Glutamatergic neuron (in vitro differentiated cells): ENCODE data around the gene CERS2. TPM values are rescaled to one million over a fixed set of nuclear protein-coding genes. Genes with fewer than 3 reads are reported as not detected.
A peak's percentile ranks its signal among the peaks of the same experiment; 100 is the strongest.

Source experiments
- DNase-seq: peaks from one replicate; pipeline ENCODE4 v3.0.0; 2022
- H3K27ac Mint-ChIP-seq: one replicate; pipeline ENCODE4 v1.8.0; 2020; ENCODE audit warnings: mild to moderate bottlenecking, mixed read lengths, inconsistent platforms; ENCODE audit not compliant: unreplicated experiment
- H3K27me3 Mint-ChIP-seq: one replicate; pipeline ENCODE4 v1.8.0; 2020; ENCODE audit warnings: mild to moderate bottlenecking, moderate library complexity, mixed read lengths, inconsistent platforms; ENCODE audit not compliant: unreplicated experiment
- H3K36me3 Mint-ChIP-seq: one replicate; pipeline ENCODE4 v1.8.0; 2020; ENCODE audit warnings: mild to moderate bottlenecking, mixed read lengths, inconsistent platforms; ENCODE audit not compliant: unreplicated experiment
- H3K4me1 Mint-ChIP-seq: one replicate; pipeline ENCODE4 v1.8.0; 2020; ENCODE audit warnings: mild to moderate bottlenecking, low read depth, mixed read lengths, inconsistent platforms; ENCODE audit not compliant: unreplicated experiment
- H3K4me3 Mint-ChIP-seq: one replicate; pipeline ENCODE4 v1.8.0; 2020; ENCODE audit warnings: mild to moderate bottlenecking, mixed read lengths, inconsistent platforms; ENCODE audit not compliant: unreplicated experiment
- H3K9me3 Mint-ChIP-seq: one replicate; pipeline ENCODE4 v1.8.0; 2020; ENCODE audit warnings: mild to moderate bottlenecking, moderate library complexity, mixed read lengths, inconsistent platforms; ENCODE audit not compliant: unreplicated experiment
- CTCF ChIP-seq: fragments of 200-600 bp; sonication (generic); IDR thresholded peaks from one replicate; pipeline ENCODE4 v1.5.0; 2021; ENCODE audit not compliant: partially characterized antibody, unreplicated experiment
- total RNA-seq: library from RNA; stranded (reverse); fragmentation: NEBNext Ultra II Directional; extraction: Animal tissue kit (Norgen Biotek cat#: 25700); gene quantifications from one replicate; pipeline ENCODE4 v1.2.1, GENCODE V29; 2021; ENCODE audit not compliant: unreplicated experiment

Gene CERS2
- total RNA-seq, 1 donor from 2014 or later, result 94.2 TPM

- H3K27me3 Mint-ChIP-seq, result peaks cover 7% of the 10 kb centered on the region
- no peak overlapping the region for H3K4me3 Mint-ChIP-seq
- H3K36me3 Mint-ChIP-seq, result no peaks in the 10 kb centered on the region
- H3K9me3 Mint-ChIP-seq, result no peaks in the 10 kb centered on the region
- H3K4me1 Mint-ChIP-seq, result peaks cover 11% of the 10 kb centered on the region
- TF ChIP-seq CTCF, result peak; percentile 100
- DNase-seq, result peak; percentile 87
- no peak overlapping the region for H3K27ac Mint-ChIP-seq
Observed at GRCh38 chr1:150979092-150980056, 4.7 kb upstream of the CERS2 start.

- no peak overlapping the region for H3K4me3 Mint-ChIP-seq
- H3K9me3 Mint-ChIP-seq, result peaks cover 4% of the 10 kb centered on the region
- TF ChIP-seq CTCF, result no peak
- no peaks in the 10 kb centered on the region for H3K36me3 Mint-ChIP-seq
- H3K27me3 Mint-ChIP-seq, result peaks cover 7% of the 10 kb centered on the region
- no peak for DNase-seq
- no peak overlapping the region for H3K27ac Mint-ChIP-seq
- peaks cover 23% of the 10 kb centered on the region for H3K4me1 Mint-ChIP-seq
Observed at GRCh38 chr1:150976879-150977694, 2.5 kb upstream of the CERS2 start.

GRCh38 chr1:150976401-150976821 lies 1.8 kb upstream of the CERS2 start:
- Mint-ChIP-seq H3K27me3 (peaks cover 7% of the 10 kb centered on the region), H3K36me3 (no peaks in the 10 kb centered on the region), H3K4me1 (peaks cover 22% of the 10 kb centered on the region), H3K9me3 (peaks cover 4% of the 10 kb centered on the region), H3K27ac (no peak overlapping the region), H3K4me3 (peak overlapping the region; percentile 30)
- TF ChIP-seq CTCF, result no peak
- no peak for DNase-seq

- Mint-ChIP-seq H3K9me3 (peaks cover 4% of the 10 kb centered on the region), H3K4me1 (peaks cover 29% of the 10 kb centered on the region), H3K27ac (peak overlapping the region; percentile 70), H3K36me3 (no peaks in the 10 kb centered on the region), H3K4me3 (peak overlapping the region; percentile 78), H3K27me3 (peaks cover 7% of the 10 kb centered on the region)
- no peak for TF ChIP-seq CTCF
- peak; percentile 54 for DNase-seq
Observed at GRCh38 chr1:150973836-150974579, 627 bp downstream of the CERS2 start.
